Measurements from ENCODE around the gene GPC6.

GPC6 gene

DNA sequence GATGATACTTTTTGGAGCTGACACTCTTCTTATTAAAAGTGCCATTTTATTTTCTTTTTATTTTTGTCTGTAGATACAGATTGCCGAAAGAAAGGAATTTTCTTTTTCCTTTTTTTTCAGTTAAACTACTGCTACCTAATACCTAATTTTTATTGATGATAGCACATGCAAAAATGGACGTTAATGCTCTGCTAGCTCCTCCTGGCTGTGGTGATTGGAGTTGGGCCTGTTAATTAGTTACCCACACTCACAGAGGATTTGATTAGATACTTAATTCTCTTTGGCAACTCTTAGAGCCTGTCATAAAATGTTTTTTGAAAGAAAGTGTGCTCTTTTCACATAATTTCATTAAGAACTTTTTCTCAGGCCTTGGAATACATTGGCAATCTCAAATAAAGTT is 886.1 kb downstream of the GPC6 start:
- DNase-seq (ENCODE audit: low read depth in 2 of 2) = no peak

- DNase-seq (ENCODE audit: low read depth in 2 of 2) = no peak
Measured at GRCh38 chr13:94113245-94113644, 886.6 kb downstream of the GPC6 start.

DNA sequence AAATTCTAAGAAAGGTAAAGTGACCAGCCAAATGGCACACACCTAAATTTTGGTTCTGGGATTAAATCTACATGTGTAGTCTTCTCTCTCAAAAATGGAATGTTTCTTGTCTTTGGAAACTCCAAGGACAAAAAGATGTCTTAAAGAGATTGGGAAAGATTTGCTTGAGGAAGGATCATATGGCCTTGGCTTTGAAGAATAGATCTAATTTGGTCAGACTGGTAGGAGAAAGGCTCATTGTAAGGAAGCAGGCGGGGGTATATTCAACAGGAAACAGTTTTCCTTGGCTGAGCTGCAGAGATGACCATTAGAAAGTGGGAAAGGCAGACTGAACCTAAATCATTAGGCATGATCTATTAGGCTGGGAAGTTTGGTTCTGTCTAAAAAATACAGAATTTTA is 887.6 kb downstream of the GPC6 start:
- no peak for DNase-seq (ENCODE audit: low read depth in 2 of 2)

- DNase-seq (ENCODE audit: low read depth in 2 of 2) = no peak
Measured at GRCh38 chr13:94115054-94115453, 888.4 kb downstream of the GPC6 start.

DNA sequence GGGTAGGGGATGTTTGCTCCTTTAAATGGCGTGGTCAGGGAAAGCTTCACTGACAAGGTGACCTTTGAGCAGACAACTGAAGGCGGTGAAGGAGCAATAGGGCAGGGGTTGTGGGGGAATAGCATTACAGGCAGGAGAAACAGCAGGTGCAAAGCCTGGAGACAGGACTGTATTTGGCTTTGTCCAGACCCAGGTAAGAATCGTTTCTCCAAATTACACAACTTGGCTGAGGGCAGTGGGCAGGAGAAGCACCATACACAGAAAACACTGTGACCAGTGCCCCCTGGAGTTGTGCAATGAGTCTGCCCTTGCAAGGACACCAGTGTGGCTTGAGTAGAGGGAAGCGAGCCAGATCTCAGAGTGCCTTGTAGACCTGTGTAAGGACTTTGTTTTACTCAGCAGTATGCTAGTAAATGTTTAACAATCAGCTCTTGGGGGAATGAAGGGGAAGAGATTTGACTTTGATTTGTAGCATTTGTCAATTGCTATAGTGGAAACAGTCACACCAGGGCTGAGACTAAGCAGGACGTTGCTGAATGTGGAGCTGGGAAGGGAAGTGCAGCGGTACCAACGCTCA is 892.8 kb downstream of the GPC6 start:
- DNase-seq (ENCODE audit: low read depth in 2 of 2) = no peak

- no peak for DNase-seq (ENCODE audit: low read depth in 2 of 2)
Measured at GRCh38 chr13:94120878-94121277, 894.3 kb downstream of the GPC6 start.

DNA sequence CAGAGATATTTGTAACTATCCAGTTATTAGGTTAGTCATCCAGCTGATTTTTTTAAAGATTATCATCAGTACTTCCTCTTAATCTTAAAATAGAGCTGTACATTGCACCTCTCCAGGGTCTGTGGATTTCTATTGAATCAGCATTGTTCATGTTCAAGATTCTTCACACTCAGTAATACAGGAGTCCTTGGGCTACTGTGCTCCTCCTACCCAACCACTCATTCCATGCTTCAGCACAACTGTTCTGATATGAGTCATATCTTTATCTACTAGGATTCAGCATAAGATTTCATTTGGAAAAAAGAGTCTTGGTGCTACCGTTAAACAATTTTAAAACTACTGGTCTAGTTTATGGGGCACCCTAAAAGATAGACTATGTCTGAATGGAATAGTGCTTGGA is 895.1 kb downstream of the GPC6 start:
- no peak for DNase-seq (ENCODE audit: low read depth in 2 of 2)

GRCh38 chr13:94122300-94122915 is 895.8 kb downstream of the GPC6 start:
- no peak for DNase-seq (ENCODE audit: low read depth in 2 of 2)

DNA sequence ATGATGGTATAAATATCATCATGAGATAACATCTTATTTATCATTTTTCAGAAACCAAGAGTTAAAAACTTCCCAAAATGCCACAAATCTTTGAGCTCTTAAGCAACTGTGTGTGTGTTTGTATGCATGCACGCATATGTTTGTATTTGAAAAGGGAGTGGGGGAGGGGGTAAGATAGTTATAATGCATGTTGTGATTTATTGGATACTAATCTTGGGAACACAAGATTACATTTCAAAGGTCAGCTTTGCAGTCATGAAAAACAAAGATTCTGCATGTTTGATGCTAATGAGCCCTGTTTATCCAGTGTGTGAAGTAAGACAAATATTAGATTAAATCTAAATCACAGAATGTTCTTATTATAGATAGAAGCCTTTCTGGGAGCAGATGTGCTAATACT is 897.0 kb downstream of the GPC6 start:
- no peak for DNase-seq (ENCODE audit: low read depth in 2 of 2)

- DNase-seq (ENCODE audit: low read depth in 2 of 2) = no peak
Measured at GRCh38 chr13:94128430-94128829, 901.8 kb downstream of the GPC6 start.

GRCh38 chr13:94129490-94129894 is 902.9 kb downstream of the GPC6 start:
- DNase-seq (ENCODE audit: low read depth in 2 of 2) = no peak

DNA sequence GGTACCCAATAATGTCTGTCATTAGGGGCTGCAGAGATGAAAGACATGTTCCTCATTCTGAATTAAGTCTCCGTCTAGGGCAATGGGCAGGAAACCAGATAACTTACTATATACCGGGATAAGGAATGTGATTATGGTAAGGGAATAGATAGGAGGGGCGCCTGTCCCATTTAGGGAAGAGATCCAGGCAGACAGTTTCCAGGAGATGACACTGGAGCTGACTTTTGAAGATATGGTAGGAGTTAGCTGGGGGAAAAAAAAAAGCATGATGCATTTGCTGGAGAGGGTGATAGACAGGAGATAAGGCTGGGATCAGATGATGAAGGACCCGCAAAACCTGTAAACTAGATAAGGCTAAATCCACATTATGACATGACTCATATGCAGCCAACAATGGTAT is 912.2 kb downstream of the GPC6 start:
- DNase-seq (ENCODE audit: low read depth in 2 of 2) = no peak

DNA sequence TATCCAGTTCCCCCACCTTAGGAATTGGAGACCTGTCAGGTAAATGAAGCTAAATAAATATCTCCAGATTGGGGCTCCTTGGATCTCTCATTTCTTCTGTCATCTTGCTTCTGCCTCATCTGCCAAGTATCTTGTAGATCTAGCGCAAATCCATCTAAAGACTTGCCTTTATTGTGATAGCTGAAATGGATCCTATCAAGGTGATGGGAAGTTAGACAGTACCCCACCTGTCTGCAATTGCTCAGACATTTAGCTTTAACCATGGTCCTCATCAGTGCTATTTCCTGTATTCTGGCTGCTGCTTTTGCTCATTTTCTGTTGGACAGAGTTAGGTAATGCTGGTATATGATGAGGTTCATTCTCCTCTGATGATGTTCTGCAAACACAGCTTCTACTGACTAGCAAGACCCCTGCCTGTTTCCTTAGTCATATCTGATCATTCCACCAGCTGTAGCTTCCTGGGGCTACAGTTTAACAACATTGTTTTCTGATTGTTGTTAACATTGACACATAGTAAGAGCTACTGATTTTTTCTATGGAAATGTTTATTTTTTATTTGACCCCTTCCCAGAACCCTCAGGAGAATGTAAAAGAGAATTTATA is 912.9 kb downstream of the GPC6 start:
- DNase-seq (ENCODE audit: low read depth in 2 of 2) = no peak

- no peak for DNase-seq (ENCODE audit: low read depth in 2 of 2)
Measured at GRCh38 chr13:94140027-94140426, 913.4 kb downstream of the GPC6 start.

DNA sequence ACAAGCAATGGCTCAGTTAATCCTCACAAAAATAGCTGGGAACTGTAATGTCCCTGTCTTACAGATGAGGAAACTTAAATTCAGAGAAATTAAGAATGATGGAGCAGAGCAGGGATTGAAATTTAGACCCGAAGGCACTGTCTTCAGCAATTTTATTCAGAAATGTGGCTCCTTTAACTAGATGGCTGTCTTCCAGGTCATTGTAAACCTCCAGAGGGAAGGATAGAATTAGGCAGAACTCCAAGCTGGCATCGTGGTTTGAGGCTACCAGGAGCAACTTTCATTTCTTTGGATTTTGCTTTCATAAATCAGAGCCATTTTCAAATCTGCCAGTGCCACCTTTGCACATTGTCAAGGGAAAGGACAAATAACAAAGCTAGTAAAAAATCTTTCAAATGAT is 913.9 kb downstream of the GPC6 start:
- no peak for DNase-seq (ENCODE audit: low read depth in 2 of 2)

- no peak for DNase-seq (ENCODE audit: low read depth in 2 of 2)
Measured at GRCh38 chr13:94143624-94144350, 917.2 kb downstream of the GPC6 start.

- DNase-seq (ENCODE audit: low read depth in 2 of 2) = no peak
Measured at GRCh38 chr13:94145966-94146365, 919.4 kb downstream of the GPC6 start.

- no peak for DNase-seq (ENCODE audit: low read depth in 2 of 2)
Measured at GRCh38 chr13:94153586-94153985, 927.0 kb downstream of the GPC6 start.

- DNase-seq (ENCODE audit: low read depth in 2 of 2) = no peak
Measured at GRCh38 chr13:94154367-94154766, 927.8 kb downstream of the GPC6 start.

GRCh38 chr13:94157705-94158218 is 931.2 kb downstream of the GPC6 start:
- no peak for DNase-seq (ENCODE audit: low read depth in 2 of 2)

DNA sequence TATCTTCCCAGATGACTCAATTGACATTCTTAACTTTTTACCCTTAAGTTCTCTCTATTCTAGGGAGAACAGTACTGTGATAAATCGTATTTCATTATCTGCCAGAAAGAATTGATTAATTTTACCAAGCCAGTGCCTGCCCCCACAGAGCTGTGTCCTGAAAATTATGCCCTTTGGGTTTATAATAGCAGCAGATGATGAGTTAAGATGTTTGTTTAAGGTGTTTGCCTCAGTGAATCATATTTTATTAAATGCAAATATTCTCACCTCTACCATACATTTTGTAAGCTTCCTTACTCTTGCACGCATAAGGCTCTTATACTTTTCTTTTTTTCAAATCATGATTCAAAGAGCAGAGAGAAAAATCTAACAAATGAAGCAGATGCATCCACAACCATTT is 934.3 kb downstream of the GPC6 start:
- DNase-seq (ENCODE audit: low read depth in 2 of 2) = no peak

DNA sequence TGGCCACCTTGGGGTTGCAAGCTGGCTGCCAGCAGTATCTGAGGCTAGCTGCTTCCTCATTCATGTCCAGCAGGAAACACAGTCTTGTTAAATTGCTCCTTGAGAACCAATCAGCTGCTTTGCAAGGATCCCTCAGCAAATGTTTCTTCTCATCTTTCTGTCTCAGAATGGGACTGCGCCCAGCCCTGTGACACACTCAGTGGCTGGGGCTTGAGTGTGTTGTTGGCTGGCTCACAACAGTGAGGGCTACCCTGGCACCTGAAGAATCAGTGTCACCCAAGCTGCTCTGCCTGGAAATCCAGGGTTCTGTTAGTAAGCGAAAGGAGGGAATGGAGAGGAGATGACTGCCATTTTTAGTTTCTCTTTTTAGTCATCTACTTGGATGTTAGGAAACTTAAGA is 935.7 kb downstream of the GPC6 start:
- no peak for DNase-seq (ENCODE audit: low read depth in 2 of 2)

- DNase-seq (ENCODE audit: low read depth in 2 of 2) = no peak
Measured at GRCh38 chr13:94163535-94163934, 936.9 kb downstream of the GPC6 start.

Measured in activated CD8-positive, alpha-beta memory T cell treated with anti-CD3 and anti-CD28 coated beads for 4 hours (primary cell).